K562 (cell line): ENCODE results near the gene RNU6-1. TPM values are rescaled to one million over a fixed set of nuclear protein-coding genes. Genes with fewer than 3 reads are reported as not detected.

Experiments
- ADNP ChIP-seq: fragments of 200-800 bp; sonication (Bioruptor generic); IDR thresholded peaks from 2 replicates; pipeline ENCODE4 v1.6.1; 2016; ENCODE audit warnings: missing genetic modification characterization, missing compliant biosample characterization
- ASH1L ChIP-seq: fragments of 450-650 bp; IDR thresholded peaks from 2 replicates; pipeline ENCODE4 v1.6.1; 2018; ENCODE audit warnings: borderline replicate concordance, mild to moderate bottlenecking, low read depth; ENCODE audit not compliant: partially characterized antibody
- CEBPZ ChIP-seq: fragments of 150-350 bp; IDR thresholded peaks from 2 replicates; pipeline ENCODE4 v1.6.1; 2014; ENCODE audit warnings: low read depth, mild to moderate bottlenecking, low read length, borderline replicate concordance
- ELF1 ChIP-seq: fragments of 200-800 bp; sonication (Bioruptor generic); IDR thresholded peaks from 2 replicates; pipeline ENCODE4 v1.6.1; 2016; ENCODE audit warnings: missing genetic modification characterization, missing compliant biosample characterization
- JUND ChIP-seq, 2 experiments: IDR thresholded peaks; 2 replicates in 1 of 2; 3 replicates in 1 of 2; pipeline ENCODE4 v1.6.1; 2011; ENCODE audit warnings: borderline replicate concordance in 2 of 2, low read depth in 2 of 2, low read length in 2 of 2, improper control_type of control experiment in 1 of 2, missing biosample characterization in 1 of 2, missing genetic modification characterization in 1 of 2, missing genetic modification reagents in 1 of 2
- KAT2B ChIP-seq: IDR thresholded peaks from one replicate; pipeline ENCODE4 v1.6.1; 2012; ENCODE audit warnings: low read depth, mild to moderate bottlenecking, control low read depth, inconsistent platforms, low read length, moderate library complexity
- KDM5B ChIP-seq: fragments of 200-600 bp; sonication (generic); IDR thresholded peaks from 2 replicates; pipeline ENCODE4 v1.6.1; 2012; ENCODE audit warnings: low read depth, mild to moderate bottlenecking, moderate library complexity, low read length, control low read depth, inconsistent platforms; ENCODE audit not compliant: insufficient replicate concordance
- MTF1 ChIP-seq: fragments of 250-450 bp; sonication (Bioruptor Pico); IDR thresholded peaks from 2 replicates; pipeline ENCODE4 v1.9.0; 2021; ENCODE audit warnings: moderate library complexity, mild to moderate bottlenecking, inconsistent platforms, borderline replicate concordance
- NCOA1 ChIP-seq: fragments of 450-650 bp; IDR thresholded peaks from 2 replicates; pipeline ENCODE4 v1.6.1; 2016; ENCODE audit warnings: low read depth
- NFIX ChIP-seq: fragments of 250-450 bp; sonication (Bioruptor Pico); IDR thresholded peaks from 2 replicates; pipeline ENCODE4 v1.4.0; 2020; ENCODE audit warnings: low read depth, mild to moderate bottlenecking, moderate library complexity
- NFRKB ChIP-seq: fragments of 450-650 bp; IDR thresholded peaks from 2 replicates; pipeline ENCODE4 v1.6.1; 2016; ENCODE audit warnings: low read depth
- NFXL1 ChIP-seq: fragments of 450-650 bp; formaldehyde crosslinking; IDR thresholded peaks from 2 replicates; pipeline ENCODE4 v1.4.0; 2021; ENCODE audit warnings: mild to moderate bottlenecking
- RBM14 ChIP-seq: fragments of 200-400 bp; formaldehyde crosslinking; IDR thresholded peaks from 2 replicates; pipeline ENCODE4 v1.6.1; 2018; ENCODE audit warnings: low read depth, mild to moderate bottlenecking, low read length, moderate library complexity, borderline replicate concordance; ENCODE audit not compliant: insufficient read depth
- RBM34 ChIP-seq: fragments of 200-400 bp; formaldehyde crosslinking; IDR thresholded peaks from 2 replicates; pipeline ENCODE4 v1.6.1; 2018; ENCODE audit warnings: low read length, borderline replicate concordance; ENCODE audit not compliant: insufficient read depth
- TAF7 ChIP-seq: fragments of 450-650 bp; IDR thresholded peaks from 2 replicates; pipeline ENCODE4 v1.6.1; 2016; ENCODE audit warnings: missing genetic modification characterization, missing compliant biosample characterization
- TRIM24 ChIP-seq, 2 experiments: fragments of 450-650 bp; IDR thresholded peaks; 2 replicates each; pipeline ENCODE4 v1.6.1; 2016
- TRIM25 ChIP-seq: fragments of 450-650 bp; IDR thresholded peaks from 2 replicates; pipeline ENCODE4 v1.7.0; 2016; ENCODE audit warnings: borderline replicate concordance
- XRCC4 ChIP-seq: IDR thresholded peaks from one replicate; pipeline ENCODE4 v1.6.1; 2011; ENCODE audit not compliant: insufficient read depth, insufficient read length; ENCODE audit errors: extremely low read depth
- YBX1 ChIP-seq: fragments of 450-650 bp; IDR thresholded peaks from 2 replicates; pipeline ENCODE4 v1.7.1; 2016; ENCODE audit warnings: mild to moderate bottlenecking
- ZBTB7A ChIP-seq: IDR thresholded peaks from 2 replicates; pipeline ENCODE4 v1.6.1; 2011; ENCODE audit warnings: low read depth, mild to moderate bottlenecking, low read length, moderate library complexity, borderline replicate concordance; ENCODE audit not compliant: control insufficient read depth
- ZFX ChIP-seq: sonication (generic); formaldehyde crosslinking; IDR thresholded peaks from 2 replicates; pipeline ENCODE4 v1.8.0; 2022; ENCODE audit warnings: mild to moderate bottlenecking, missing genetic modification reagents, moderate library complexity
- ZNF280B ChIP-seq: fragments of 250-450 bp; sonication (Bioruptor Pico); IDR thresholded peaks from 2 replicates; pipeline ENCODE4 v1.5.1; 2021; ENCODE audit warnings: mild to moderate bottlenecking
- ZNF75A ChIP-seq: fragments of 450-650 bp; formaldehyde crosslinking; IDR thresholded peaks from 2 replicates; pipeline ENCODE4 v1.4.0; 2020; ENCODE audit warnings: mild to moderate bottlenecking
- polyA plus RNA-seq, 8 experiments: library from polyadenylated mRNA; depleted of rRNA in 4 of 8; stranded (reverse) in 5 of 8; unstranded in 3 of 8; fragments of >200 nt; fragmentation: Nextera tagmentation in 2 of 8; fragmentation: Illumina TruSeq in 1 of 8; extraction: Ambion mirVana in 2 of 8; extraction: Trizol in 1 of 8; gene quantifications; 2 replicates each; pipeline versions ENCODE4 v1.2.1 to v1.2.3, GENCODE V29; 2011 to 2014; ENCODE audit warnings: inconsistent platforms in 1 of 8, missing spikeins in 1 of 8
- total RNA-seq, 7 experiments: library from RNA; depleted of rRNA in 6 of 7; stranded (reverse); fragments of >200 nt in 6 of 7; fragmentation: Illumina TruSeq in 2 of 7; extraction: Trizol in 2 of 7; gene quantifications; 2 replicates each; pipeline versions ENCODE4 v1.2.1 to v1.2.3, GENCODE V29; 2011 to 2021; ENCODE audit warnings: low replicate concordance in 1 of 7

The RNU6-1 gene
- total and polyA plus RNA-seq, 9 of the 15 experiments (the other 6 are each of a cell fraction or from before 2014, with no cell fraction given) = not detected

- no peak for TF ChIP-seq ZNF75A (CRISPR knock-in tag)
- no peak for TF ChIP-seq NCOA1
- TF ChIP-seq NFRKB = no peak
- TF ChIP-seq NFXL1 (CRISPR knock-in tag) = no peak
- TF ChIP-seq ZNF280B (CRISPR knock-in tag) = no peak
- TF ChIP-seq XRCC4 = no peak
- TF ChIP-seq TRIM24 (IDR thresholded peaks at IDR 0.05) = no peak
- no peak for TF ChIP-seq ASH1L
- TF ChIP-seq MTF1 (CRISPR knock-in tag) = no peak
- no peak for TF ChIP-seq RBM14
- peak; percentile 26; the same call in 1 of the 2 replicates for TF ChIP-seq ZFX (CRISPR knock-in tag)
- no peak for TF ChIP-seq YBX1
- TF ChIP-seq ZBTB7A = no peak
- peak; percentile 41; the same call in 1 of the 2 replicates for TF ChIP-seq JUND (IDR thresholded peaks at IDR 0.05; ENCODE audit: borderline replicate concordance, low read depth, low read length)
- TF ChIP-seq JUND (tag; IDR thresholded peaks at IDR 0.05; ENCODE audit: borderline replicate concordance, low read depth, low read length) = no peak
- no peak for TF ChIP-seq KAT2B
- TF ChIP-seq TAF7 = no peak
- no peak for TF ChIP-seq TRIM25
- TF ChIP-seq KDM5B = no peak
- no peak for TF ChIP-seq CEBPZ
- TF ChIP-seq ADNP (tag) = no peak
- TF ChIP-seq NFIX = no peak
- TF ChIP-seq RBM34 = no peak
- TF ChIP-seq ELF1 (tag) = no peak
Measured at GRCh38 chr15:67863442-67863987, 23.7 kb upstream of the RNU6-1 start (continued).
